ENCODE measurements around the gene EMB.

DNA sequence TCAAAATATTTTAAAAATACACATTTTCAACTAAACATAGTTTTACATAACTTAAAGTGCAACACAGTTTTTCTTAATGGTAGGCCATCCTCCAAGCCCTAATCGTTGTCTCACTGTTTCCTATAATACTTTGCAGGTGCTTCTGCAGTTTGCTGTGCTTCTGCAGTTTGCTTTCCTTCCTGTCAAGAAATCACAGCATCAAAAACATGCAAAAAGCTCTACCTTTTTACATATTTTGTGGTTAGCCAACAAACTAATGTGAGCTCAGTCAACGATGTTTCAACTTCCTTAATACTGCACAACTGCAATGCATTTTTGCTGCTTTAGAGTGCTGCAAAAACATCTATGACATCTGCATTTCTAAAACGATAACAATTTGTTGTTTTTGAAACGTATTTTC is 25.2 kb downstream of the EMB start:
- TF ChIP-seq GATA2 (IDR thresholded peaks at IDR 0.05; ENCODE audit: low read depth, low read length) (no peak), GATA3 (IDR thresholded peaks at IDR 0.05; ENCODE audit: low read depth, low read length) (no peak)

All from SH-SY5Y (cell line).